Activated CD4-positive, alpha-beta T cell treated with anti-CD3 and anti-CD28 coated beads, Interleukin-2, amount 50 U/mL, for 48 hours (primary cell): ENCODE measurements around the gene PPP1R14D.

Source experiments
- DNase-seq, 2 experiments: peaks; one replicate each; pipeline ENCODE4 v3.0.0-alpha.2; 2020

Gene PPP1R14D

GRCh38 chr15:40776537-40777141, 51.9 kb downstream of the PPP1R14D start:
- peak in 1 of 2 experiments; percentile 32 for DNase-seq

GRCh38 chr15:40775740-40776536, 52.6 kb downstream of the PPP1R14D start:
- DNase-seq = no peak

- DNase-seq = no peak
Measured at GRCh38 chr15:40775007-40775406, 53.5 kb downstream of the PPP1R14D start.

GRCh38 chr15:40773902-40774301, 54.6 kb downstream of the PPP1R14D start:
- no peak for DNase-seq

GRCh38 chr15:40773496-40773895, 55.0 kb downstream of the PPP1R14D start:
- DNase-seq = no peak

GRCh38 chr15:40772014-40772413, 56.5 kb downstream of the PPP1R14D start:
- no peak for DNase-seq

GRCh38 chr15:40771242-40771641, 57.3 kb downstream of the PPP1R14D start:
- DNase-seq = no peak

- no peak for DNase-seq
Measured at GRCh38 chr15:40770147-40770721, 58.3 kb downstream of the PPP1R14D start.

- peak; percentile 59 to 62 for DNase-seq
Measured at GRCh38 chr15:40769274-40770146, 59.0 kb downstream of the PPP1R14D start, which contains the start of gene C15orf62. Gene C15orf62, plus strand, starts transcription at chr15:40769980. Its CDS starts 516 bp downstream, at chr15:40770496.

GRCh38 chr15:40768521-40769273, 59.8 kb downstream of the PPP1R14D start:
- no peak for DNase-seq

GRCh38 chr15:40767838-40768500, 60.5 kb downstream of the PPP1R14D start:
- DNase-seq = no peak

- DNase-seq = no peak
Measured at GRCh38 chr15:40766906-40767837, 61.3 kb downstream of the PPP1R14D start.

- no peak for DNase-seq
Measured at GRCh38 chr15:40766194-40766815, 62.2 kb downstream of the PPP1R14D start.
